Activated T-cell treated with anti-CD3 and anti-CD28 coated beads for 4 hours (primary cell): ENCODE measurements around the gene LRRFIP1.
A peak's percentile ranks its signal among the peaks of the same experiment; 100 is the strongest.
"Not testable (repeated sequence)": the region's sequence is repeated elsewhere in the genome, so short reads cannot be mapped to it uniquely, and the experiment has no call there.

Experiments
- DNase-seq: peaks from one replicate; pipeline ENCODE4 v3.0.0-alpha.2; 2020

Gene LRRFIP1

DNA sequence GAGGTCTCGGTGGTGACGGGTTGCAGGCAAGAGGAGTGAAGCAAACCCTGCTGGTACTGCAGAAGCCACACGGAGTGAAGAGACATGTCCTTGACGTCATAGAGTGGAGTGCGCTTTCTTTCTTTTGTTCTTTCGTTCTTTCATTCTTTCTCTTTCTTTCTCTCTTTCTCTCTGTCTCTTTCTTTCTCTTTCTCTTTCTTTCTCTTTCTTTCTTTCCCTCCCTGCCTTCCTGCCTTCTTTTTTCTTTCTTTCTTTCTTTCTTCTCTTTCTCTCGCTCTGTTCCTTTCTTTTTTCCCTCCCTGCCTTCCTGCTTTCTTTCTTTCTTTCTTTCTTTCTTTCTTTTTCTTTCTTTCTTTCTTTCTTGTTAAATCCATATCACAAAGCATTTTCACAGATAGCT, 39.2 kb downstream of the LRRFIP1 start:
- DNase-seq: no peak

DNA sequence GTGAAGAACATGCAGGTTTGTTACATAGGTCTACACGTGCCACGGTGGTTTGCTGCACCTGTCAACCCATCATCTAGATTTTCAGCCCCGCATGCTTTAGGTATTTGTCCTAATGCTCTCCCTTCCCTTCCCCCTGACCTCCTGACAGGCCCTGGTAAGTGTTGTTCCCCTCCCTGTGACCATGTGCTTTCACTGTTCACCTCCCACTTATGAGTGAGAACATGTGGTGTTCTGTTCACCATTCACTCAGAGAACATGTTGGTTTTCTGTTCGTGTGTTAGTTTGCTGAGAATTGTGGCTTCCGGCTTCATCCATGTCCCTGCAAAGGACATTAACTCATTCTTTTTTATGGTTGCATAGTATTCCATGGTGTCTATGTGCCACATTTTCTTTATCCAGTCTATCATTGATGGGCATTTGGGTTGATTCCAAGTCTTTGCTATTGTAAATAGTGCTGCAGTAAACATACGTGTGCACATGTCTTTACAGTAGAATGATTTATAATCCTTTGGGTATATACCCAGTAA, 39.7 kb downstream of the LRRFIP1 start:
- not testable (repeated sequence) for DNase-seq

GRCh38 chr2:237667893-237668292, 40.5 kb downstream of the LRRFIP1 start:
- no peak for DNase-seq

- no peak for DNase-seq
Measured at GRCh38 chr2:237668440-237668839, 41.1 kb downstream of the LRRFIP1 start.

DNA sequence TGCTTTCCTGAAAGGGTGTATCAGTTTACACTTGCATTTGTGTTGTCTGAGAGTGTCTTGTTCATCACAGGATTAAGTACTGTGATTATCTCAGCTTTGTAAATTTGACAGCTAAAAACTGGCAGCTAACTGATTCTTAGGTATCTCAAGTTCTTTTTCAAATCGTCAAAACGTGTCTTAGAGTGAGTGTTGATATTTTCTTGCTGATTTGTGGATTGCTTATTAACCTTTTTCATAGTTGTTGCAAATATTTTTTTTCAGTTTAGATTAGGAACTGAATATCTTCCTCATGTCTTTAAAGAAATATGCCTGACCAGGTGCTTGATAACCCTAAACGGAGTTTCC, 41.9 kb downstream of the LRRFIP1 start:
- no peak for DNase-seq

DNA sequence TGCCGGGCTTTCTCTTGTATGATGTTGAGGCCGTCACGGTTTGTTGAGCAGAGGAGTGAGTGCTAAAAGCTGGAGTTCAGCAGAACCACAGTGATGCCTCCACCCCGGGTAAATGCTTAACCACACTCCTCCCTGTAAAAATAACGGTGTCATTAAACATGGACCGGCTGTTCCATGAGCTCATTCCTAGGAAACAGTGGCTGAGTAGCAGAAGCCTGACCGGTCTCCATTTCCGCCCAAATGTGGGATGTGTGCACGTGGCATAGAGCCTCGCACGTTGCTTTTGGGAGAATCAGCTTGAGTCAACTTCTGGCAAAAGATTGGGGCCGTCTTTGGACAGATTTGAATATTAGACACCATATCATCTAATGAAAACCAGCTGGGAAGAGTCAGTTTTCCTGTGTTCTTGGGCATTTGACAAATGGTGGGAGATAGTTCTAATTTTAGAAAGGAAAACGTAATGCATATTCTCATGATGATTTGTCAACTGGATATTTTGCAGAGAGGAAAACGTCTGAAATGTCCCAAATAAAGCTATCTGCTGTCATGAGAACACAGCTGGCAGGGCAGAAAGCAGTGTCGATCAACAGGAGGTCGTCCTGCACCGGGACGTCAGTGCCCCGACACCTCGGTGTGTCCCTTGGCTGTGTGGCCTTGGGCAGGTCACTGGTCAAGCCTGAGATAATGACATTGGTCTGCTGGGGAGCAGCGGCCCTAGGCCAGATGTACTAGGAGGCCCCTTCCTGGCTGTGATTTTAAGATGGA, 42.4 kb downstream of the LRRFIP1 start:
- DNase-seq: no peak

DNA sequence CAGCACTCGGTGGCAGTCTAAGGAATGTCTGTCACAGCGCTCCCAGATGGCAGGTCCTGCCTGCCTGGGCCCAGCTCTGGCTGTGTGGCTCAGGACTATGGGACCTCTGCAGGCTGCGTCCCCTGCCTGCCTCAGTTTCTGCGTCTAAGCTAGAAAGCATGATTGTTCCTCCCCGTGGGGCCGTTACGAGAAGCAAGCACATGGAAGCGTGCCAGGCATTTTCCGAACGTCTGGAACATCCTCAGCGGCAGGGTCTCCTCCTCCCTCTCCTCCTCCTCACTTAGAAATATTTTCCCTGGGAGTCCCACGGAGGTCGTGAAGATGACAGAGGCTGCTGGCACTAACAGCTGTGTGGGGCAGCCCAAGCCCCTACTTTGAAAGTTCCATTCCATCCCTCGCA, 43.3 kb downstream of the LRRFIP1 start:
- DNase-seq: no peak

DNA sequence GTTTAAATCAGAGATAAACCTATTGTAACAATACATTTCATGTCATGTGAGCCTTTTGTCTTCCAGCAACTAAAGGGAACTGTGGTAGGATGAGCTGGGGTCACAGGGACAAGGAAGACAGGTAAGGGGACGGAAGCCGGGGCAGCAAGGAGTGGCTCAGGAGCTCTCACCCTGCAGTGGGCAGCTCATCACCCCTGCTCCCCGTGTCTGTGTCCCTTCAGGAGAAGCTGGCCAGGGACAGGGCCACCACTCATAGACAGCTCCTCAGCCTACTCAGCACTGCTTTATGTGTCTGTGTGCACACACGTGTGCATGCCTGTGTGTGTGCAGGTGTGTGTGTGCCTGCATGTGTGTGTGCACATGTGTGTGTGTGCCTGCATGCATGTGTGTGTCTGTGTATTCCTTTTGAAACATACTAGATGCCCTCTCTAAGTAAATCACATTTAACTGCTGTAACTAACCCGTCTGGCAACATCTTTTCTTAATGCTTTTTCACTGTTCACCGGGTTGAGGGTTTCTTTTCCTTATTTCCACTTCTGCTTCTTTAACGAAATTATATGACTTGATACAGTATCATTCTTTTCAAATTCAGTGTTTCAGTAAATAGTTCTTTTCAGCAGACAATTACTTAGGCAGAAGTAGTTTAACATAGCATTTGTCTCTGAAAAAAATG, 44.2 kb downstream of the LRRFIP1 start:
- no peak for DNase-seq

- no peak for DNase-seq
Measured at GRCh38 chr2:237672731-237673129, 45.3 kb downstream of the LRRFIP1 start.

DNA sequence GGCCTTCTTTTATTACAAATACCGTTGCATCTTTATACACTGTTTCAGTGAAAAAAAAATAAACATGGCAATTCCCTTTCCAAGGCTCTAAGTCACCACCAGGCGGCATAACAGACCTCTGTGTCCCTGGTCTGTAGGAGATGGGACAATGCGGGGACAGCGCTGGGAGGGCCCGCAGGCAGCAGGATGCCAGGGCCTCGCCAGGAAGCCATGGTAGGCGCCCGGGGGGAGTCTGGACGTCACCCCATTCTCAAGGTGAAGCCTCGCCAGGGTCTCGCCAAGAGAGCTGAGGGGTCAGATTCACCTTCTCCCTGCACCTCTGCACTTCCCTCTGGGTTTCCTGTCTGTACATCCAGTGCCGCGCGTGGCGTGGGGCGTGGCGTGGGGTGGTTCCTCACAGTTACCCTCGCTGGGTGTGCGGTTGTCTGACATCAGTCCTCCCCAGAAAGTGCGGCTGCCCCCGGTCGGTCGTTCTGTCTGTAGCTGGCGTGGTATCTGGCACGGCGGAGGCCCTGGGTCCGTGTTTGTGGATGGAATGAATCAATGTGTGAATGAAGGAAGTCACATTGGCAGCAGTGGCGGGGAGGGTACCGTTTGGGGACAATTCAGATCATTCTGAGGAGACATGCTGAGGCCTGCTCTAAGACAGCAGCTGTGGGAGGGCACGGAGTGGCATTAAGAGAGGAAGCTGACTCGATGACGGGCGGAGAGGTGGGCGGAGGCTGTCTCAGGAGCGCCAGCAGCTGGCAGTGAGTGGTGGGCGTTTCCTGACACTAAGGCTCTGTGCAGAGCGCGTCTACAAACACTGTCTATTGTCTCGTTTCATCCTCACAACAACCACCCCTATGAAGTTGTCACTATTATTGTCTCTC, 46.0 kb downstream of the LRRFIP1 start:
- peak; percentile 91 for DNase-seq

DNA sequence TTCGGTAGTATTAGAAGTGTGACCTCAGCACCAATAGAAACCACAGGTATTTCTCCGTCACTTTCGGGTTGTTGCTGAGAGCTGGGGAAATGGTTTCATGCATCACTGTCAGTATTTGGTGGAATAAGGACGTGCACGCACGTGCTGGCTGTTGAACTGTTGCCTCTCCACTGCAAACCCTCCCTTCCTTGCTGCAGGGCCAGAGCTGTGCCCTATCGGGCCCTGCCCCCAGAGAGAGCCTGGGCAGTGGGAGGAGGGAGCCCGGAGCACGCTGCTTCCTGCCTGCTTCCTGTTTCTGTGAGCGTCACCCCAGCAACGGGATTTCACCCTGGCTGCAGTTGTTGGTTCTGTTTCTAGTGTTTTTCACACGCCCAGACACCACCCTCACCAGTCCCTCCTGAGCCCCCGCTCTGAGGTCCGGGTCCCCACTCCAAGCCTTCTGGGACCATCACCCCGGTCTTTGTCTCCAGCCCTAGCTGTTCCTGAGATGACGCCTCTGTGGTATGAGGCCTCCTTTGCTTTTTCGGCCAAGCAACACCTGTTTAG, 47.4 kb downstream of the LRRFIP1 start:
- peak; percentile 58 for DNase-seq

DNA sequence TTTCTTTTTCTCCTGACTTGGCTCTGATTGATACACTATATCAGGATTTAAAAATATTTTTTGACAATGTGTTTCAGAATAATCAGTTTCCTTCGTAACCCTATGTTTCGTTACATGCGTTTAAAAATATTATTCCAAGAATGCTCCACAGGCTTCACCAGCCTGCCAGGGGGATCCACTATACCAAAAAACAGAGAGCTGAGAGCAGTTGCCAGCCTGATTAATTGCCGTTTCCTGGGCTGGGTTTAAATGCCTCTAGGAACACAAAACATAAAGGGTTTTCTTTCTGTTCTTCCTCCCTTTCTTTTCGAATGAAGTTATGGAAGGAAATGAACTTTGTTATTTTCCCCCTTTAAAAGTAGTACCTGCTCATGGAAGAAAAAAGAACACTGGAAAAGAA, 47.9 kb downstream of the LRRFIP1 start:
- DNase-seq: no peak

DNA sequence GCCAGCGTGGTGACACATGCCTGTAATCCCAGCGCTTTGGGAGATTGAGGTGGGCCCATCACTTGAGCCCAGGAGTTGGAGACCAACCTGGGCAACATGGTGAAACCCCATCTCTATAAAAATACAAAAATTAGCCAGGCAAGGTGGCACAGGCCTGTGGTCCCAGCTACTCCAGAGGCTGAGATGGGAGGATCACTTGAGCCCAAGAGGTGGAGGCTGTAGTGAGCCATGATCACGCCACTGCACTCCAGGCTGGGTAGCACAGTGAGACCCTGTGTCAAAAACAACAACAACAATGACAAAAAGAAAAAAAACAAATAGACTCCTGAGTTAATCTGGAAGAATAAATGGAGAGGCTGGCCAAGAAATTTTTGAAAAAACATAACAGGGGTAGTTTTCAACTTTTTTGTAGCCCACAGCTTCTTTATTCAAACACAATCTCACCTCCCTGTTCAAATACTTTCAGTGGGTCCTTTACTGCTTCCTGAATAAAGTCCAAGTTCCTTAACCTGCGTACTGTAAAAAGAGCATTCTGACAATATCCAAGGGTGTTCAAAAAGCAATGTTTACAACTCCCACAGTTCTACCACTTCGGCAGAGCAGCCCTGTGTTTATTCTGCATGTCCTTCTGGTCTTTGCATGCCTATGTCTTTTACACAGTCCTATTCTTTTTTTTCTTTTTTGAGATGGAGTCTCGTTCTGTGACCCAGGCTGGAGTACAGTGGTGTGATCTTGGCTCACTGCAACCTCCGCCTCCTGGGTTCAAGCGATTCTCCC, 53.5 kb downstream of the LRRFIP1 start:
- DNase-seq: no peak

- DNase-seq: no peak
Measured at GRCh38 chr2:237682151-237682550, 54.8 kb downstream of the LRRFIP1 start.

GRCh38 chr2:237682856-237683670, 55.7 kb downstream of the LRRFIP1 start:
- DNase-seq: no peak

GRCh38 chr2:237685408-237685807, 58.0 kb downstream of the LRRFIP1 start:
- DNase-seq: no peak

DNA sequence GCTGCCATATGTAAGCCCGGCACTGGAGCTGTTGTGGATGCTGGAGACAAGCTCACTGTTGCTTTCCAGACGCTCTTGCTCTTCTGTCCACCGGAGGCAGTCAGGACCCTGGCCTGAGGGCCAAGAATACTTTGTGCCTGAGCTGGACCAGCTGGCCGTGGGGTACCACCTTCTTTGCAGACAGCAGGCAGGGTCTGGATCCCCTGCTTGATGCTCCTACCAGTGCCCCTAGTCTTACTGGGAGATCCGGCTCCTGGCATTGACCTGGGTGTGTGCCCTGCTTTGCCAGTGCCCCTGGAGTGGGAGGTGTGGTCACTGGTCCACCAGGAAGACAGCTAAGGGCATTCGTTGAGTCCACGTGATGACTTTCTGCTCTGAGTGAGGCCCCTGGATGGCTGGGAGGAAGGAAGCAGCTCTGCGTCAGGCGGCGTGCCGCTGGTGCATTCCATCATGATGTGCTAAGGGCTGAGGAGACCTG, 59.3 kb downstream of the LRRFIP1 start:
- DNase-seq: no peak

DNA sequence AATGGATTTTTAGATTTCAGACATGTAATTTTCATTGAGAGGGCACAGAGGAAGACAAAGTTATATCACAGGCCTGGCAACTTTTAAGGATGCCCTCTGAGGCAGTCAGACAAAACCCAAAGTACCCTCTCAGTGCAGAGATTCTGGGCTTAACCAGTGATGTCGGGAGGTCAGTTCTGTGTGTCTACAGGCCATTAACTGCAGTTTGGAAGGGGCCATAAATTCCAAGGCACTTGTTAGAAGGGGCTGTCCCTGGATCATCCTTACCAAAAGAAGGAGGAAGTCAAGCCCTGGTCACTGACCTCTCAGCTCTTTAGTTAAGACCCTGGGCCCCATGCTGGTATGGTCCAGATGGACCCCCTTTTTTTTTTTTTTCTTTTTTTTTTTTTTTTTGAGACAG, 60.7 kb downstream of the LRRFIP1 start:
- no peak for DNase-seq

DNA sequence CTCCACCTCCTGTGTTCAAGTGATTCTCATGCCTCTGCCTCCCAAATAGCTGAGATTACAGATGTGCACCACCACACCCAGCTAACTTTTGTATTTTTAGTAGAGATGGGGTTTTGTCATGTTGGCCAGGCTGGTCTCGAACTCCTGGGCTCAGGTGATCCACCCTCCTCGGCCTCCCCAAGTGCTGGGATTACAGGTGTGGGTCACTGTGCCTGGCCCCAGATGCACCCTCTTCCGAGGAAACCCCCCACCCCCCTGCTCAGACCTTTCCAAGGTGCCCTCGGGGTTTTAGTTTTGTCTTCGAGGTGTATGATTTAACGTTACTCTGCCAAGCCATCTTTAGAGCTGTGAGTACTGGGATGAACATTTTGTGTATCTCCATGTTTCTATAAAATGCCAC, 61.2 kb downstream of the LRRFIP1 start:
- not testable (repeated sequence) for DNase-seq

DNA sequence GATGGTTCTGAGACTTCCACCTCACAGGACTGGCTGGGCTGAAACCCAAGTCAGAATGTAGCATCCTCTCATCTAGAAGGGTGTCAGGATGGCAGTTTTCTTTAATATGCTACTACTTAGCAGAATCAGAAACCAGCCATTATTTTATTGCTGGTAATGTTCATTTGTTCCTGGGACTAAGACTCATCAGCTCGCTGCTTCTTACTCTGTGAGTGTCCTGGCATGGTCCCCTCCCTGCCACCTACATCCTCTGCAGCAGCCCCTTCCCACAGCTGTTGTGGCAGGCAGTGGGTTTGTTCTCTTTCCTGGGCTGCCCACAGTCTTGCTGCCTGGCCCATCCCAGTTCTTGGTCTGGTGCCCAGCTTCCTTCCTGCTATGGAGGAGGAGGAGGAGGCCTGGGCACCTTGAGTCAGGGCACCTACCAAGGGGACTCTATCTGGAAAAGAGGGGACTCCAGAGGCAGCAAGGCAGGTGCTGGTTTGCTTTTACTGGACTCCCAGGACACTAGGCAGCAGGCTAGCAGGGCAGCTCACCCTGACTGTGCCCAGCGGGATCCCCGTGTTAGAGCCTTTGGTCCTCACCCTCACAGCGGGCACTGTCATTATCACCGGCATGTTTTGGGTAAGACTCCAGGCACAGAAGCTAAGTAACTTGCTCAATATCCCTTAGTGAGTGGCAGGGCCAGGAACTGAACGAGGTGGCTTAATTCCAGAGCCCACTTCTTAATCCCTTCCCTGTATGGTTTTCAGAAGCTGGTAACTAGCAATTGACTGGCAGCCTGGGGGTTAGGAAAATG, 62.1 kb downstream of the LRRFIP1 start:
- DNase-seq: no peak
